Hematopoietic multipotent progenitor cell treated with erythropoietin and hydrocortisone succinate and interleukin-3 and kit ligand, for 17 days (in vitro differentiated cells): ENCODE measurements around the gene MAGEH1.
"Not testable (repeated sequence)": the region's sequence is repeated elsewhere in the genome, so short reads cannot be mapped to it uniquely, and the experiment has no call there.

Experiments
- DNase-seq: peaks from one replicate; pipeline ENCODE4 v3.0.0-alpha.2; 2015; ENCODE audit warnings: low spot score

MAGEH1 gene, protein sequence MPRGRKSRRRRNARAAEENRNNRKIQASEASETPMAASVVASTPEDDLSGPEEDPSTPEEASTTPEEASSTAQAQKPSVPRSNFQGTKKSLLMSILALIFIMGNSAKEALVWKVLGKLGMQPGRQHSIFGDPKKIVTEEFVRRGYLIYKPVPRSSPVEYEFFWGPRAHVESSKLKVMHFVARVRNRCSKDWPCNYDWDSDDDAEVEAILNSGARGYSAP

DNA sequence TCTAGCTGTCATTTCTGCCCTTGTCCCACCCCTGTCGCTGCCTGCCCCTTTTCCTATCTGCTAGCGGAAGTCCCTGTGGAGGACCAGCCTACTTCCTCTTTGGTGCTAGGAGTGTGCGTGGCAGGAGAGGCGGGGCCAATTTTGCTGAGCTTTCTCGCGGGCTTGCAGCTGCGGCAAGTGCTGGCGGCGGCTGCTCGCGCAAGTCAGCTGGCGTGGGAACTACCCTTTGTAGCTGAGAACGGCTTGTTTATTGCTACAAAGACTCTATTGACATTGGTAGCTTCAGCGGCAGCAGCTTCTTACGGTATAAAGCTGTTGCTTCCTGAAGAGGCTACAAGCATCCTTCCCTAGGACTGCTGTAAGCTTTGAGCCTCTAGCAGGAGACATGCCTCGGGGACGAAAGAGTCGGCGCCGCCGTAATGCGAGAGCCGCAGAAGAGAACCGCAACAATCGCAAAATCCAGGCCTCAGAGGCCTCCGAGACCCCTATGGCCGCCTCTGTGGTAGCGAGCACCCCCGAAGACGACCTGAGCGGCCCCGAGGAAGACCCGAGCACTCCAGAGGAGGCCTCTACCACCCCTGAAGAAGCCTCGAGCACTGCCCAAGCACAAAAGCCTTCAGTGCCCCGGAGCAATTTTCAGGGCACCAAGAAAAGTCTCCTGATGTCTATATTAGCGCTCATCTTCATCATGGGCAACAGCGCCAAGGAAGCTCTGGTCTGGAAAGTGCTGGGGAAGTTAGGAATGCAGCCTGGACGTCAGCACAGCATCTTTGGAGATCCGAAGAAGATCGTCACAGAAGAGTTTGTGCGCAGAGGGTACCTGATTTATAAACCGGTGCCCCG, at the start of gene MAGEH1:
Gene MAGEH1 (plus strand): TSS at position 138 of the 843 bp plus-strand sequence. CDS start 248 bp downstream, at position 386.
- DNase-seq, result peak; percentile 15

DNA sequence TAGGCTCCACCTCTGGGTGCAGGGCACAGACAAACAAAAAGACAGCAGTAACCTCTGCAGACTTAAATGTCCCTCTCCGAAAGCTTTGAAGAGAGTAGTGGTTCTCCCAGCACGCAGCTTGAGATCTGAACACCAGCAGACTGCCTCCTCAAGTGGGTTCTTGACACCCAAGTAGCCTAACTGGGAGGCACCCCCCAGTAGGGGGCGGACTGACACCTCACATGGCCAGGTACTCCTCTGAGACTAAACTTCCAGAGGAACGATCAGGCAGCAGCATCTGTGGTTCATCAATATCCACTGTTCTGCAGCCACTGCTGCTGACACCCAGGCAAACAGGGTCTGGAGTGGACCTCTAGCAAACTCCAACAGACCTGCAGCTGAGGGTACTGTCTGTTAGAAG, 24.8 kb upstream of the MAGEH1 start:
- DNase-seq, result not testable (repeated sequence)

DNA sequence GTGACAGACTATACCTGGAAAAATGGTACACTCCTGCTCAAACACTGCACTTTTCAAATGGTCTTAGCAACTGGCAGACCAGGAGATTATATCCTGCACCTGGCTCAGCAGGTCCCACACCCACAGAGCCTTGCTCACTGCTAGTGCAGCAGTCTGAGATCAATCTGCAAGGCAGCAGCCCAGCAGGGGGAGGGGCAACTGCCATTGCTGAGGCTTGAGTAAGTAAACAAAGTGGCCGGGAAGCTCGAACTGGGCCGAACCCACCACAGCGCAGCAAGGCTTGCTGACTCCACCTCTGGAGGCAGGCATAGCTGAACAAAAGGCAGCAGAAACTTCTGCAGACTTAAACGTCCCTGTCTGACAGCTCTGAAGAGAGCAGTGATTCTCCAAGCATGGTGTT, 8.5 kb upstream of the MAGEH1 start:
- not testable (repeated sequence) for DNase-seq

DNA sequence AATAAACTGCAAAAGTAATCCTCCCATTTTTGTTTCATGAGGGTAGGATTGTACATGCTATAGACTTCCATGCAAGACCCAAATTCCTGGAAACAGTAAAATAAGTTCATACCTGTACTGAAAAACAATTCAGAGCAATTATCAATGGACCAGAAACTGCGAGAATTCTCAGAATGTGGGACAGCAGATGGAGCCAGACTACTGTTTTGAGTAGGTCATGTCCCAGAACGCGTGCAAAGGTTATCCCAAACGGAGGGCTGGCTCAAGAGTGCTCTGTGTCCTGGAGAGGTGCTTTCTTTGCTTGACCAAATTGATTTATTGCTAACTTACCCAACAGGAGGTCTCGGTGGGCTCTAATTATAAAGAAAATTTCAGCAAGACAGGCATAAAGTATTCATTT, 1.7 kb upstream of the MAGEH1 start:
- no peak for DNase-seq

DNA sequence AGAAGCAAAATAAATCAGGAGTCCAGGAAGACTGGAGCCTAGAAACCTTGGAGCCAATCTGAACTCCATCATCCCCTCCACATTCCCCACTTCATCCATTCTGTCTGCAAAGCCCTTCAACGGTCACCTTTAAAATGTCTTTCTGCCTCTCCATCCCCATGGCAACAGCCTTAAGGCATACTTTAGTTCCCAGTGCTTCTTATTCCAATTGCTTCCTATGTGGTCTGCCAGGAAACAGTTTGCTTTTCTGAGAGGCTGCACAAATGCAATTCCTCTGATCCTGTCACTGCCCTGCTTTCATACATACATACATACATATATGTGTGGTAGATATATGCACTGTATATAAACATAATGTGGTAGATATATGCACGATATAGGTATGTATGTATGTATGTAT, 786 bp upstream of the MAGEH1 start:
- no peak for DNase-seq

DNA sequence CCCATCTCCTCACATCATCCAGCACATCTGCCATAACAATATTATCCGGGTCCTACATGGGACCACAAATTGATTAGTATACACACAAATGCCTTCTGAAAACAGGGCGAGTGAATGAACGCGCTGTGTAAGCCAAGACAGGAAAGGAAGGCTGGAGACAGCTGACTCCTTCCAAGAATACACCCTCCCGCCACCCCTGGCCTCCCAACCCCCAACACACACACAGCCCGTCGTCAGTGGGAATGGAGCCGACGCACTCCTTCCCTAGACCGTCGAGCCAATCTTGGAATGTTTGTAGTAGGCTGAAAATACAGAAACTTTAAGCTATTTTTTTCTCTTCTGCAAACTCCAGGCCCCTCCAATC, 319 bp upstream of the MAGEH1 start:
- no peak for DNase-seq

DNA sequence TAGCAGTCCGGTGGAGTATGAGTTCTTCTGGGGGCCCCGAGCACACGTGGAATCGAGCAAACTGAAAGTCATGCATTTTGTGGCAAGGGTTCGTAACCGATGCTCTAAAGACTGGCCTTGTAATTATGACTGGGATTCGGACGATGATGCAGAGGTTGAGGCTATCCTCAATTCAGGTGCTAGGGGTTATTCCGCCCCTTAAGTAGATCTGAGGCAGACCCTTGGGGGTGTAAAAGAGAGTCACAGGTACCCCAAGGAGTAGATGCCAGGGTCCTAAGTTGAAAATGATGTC, 852 bp downstream of the MAGEH1 start:
- no peak for DNase-seq

DNA sequence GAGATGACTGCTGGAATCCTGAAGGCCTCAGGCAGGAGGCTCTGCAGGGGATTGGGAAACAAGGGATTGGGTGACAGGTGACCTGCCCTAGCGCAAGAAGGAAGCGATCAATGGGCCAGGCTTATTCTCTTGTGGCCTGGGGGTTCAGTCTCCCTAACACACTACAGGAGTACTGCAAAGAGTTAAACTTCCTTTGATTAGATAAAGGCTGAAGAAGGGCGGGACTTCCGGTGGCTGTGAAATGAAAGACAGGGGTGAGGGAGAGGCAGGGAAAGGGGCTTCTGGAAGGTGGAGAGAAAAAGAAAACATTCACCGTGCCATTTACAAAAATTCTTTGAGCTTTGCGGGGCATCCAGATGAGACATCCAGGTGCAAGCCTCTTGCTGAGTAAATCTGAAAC, 3.8 kb downstream of the MAGEH1 start:
- not testable (repeated sequence) for DNase-seq

DNA sequence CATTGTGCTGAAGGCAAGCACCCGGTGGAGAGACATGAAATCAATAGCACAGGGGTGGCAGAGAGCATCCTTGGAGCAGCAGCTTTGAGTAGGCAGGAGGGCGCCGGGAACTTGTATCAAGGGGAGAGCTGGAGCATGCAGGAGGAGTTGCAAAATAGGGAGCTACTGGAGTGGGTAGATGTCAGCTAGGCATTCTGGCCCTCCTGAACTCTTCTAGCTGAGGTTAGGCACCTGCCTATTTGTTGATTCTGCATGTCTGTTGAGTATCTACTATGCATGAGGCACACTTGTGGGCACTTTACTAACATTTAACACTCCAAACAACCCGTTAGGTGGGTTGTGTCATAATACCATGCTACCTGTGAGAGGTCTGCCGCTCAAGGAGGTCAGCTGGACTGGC, 7.5 kb downstream of the MAGEH1 start:
- DNase-seq, result not testable (repeated sequence)

DNA sequence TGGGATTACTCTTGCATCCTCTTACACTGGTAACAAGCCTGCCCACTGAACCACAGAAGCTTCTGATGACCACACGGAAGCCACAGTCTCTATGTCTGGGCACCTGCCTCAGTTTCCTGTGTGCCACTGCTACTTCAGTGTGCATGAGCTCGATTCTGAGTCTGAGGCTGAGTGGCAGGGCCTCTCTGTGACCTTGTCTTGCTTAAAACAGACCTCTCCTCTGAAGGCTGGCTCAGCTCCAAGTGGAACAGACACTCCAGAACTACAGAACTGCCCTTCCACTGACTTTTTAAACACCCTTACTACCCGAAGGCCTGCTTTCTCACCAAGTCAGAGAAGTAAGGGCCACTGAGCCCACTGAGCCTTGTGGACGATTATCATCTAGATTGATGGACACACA, 8.0 kb downstream of the MAGEH1 start:
- DNase-seq, result not testable (repeated sequence)

DNA sequence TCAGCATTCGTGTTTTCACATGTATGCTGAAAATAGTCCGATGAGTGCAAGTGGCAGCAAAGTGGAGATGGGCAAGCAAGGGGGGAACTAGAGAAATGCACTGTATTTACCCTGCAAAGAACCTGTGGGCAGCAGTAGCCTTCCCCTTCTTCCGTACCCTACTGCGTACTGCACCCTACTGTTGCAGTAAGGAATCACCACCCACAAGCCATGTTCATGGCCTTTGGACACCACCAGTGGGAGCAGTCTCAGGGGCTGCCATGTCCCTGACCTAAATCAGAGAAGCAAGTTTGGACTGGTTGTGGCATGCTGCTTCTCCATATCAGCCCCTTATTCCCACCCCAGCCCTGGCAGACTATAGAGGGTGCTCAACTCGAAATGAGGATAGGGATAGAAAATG, 12.1 kb downstream of the MAGEH1 start:
- DNase-seq, result not testable (repeated sequence)

DNA sequence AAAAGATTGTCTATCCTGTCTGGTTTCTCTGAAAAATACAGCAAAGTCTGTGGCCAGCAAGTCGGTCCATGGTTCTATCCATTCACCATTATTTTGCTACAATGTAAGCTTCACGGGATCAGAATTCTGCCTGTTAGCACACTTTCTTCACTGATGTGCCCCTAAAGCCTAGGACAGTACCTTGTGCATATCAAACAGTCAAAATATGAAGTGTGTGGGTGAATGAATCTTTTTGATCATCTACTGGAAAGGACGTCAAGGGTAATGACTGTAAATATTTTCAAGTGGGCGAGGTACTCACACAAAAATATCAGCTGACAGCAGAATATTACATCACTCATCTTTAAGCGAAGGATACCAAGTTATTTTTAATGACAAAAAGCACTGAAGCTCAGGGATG, 13.2 kb downstream of the MAGEH1 start:
- not testable (repeated sequence) for DNase-seq

DNA sequence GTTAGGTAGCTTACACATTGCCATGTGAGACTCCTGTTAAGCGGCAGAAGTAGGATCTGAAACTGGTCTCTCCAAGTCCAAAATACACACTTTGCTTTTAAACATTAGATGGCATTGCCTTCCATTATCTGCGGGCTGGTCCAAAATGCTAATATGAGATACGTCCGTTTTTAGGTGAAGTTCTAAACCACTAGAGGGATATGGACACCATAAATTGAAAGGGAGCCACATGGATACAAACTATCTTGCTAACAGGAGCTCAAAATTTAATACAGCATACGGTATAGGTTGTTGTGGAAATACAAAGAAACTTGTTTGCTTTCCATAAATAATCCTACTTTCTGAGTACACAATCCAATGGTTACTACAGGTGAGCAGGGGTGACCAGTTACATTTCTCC, 13.9 kb downstream of the MAGEH1 start:
- not testable (repeated sequence) for DNase-seq

DNA sequence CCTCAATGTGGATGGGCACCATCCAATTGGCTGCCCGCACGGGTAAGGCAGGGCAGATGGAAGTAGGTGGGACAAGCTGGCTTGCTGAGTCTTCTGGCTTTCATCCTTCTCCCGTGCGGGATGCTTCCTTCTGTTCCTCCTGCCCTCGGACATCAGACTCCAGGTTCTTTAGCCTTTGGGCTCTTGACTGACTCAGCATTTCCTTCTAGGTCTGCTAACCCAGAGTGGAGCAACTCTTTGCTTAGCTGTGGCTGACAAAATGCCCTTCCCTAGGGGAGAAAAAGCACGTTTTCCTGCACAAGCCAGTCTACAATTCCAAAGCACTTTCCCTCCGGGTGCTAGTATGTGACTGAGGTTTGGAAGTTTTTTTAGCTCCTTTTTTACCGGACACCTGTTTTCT, 28.0 kb downstream of the MAGEH1 start:
- DNase-seq, result not testable (repeated sequence)

DNA sequence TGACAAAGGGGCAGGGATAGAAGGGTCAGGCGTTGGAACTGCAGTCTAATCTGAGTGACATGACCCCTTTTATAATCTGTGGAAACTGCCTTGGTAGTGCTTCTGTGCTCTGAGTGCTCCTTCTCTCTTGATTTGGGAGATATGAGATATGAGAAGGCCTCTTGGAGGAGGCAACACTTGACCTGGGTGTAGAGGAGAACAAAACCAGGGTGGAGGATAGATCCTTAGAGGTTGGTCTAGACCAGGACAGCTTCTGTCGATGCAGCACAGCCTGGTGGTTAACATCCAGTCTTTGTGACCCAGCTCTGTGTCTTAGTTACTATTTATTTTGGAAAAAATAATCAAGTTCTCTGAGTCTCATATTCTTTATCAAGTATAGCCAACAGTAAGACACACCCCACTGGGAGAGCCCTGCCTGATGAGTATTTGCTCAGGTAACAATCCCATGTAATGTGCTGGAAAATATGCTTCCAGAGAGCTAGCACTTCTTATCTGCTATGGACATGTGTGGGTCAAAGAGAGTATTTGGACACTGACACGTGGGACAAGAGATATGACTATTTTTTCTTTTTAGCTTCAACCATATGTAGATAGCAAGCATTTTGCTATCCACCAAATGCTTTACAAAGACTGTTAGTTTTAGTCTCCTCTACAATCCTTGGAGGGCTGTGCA, 28.6 kb downstream of the MAGEH1 start:
- DNase-seq, result peak; percentile 7

DNA sequence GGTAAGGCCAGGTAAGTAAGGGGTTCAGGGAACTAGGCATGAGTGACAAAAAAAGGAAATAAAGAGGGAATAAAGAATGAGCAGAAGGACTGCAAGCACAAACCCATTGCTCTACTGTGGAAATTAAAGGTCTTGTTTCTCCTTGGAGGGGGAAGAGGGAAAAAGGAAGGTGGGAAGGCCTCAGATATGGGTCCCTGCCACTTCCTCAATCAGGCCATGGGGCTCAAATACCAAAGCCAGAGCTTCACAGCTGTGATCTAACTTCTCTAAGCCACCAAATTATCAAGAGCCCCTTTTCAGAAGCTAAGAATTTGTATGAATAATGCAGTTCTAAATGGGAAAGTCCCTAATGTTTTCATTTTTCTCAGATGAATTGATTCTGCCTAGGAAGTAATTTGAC, 33.0 kb downstream of the MAGEH1 start:
- no peak for DNase-seq

DNA sequence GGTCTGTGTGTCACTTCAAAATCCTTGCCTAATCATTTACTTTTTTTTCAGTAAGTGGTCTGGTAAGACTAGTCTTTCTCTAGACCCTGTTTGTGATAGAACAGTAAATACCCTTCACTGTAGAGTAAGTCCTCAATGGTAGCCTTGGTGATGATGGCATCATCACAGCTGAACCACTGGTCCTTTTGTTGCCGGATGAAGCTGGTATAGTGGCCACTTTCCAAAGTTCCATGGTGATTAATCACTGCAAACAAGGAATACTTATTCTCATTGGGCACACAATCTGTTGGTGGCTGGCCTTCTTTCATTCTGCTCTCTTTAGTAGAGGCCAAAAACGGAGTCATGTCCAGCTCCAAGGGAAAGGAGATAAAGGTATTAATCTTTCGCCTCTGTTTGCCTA, 34.8 kb downstream of the MAGEH1 start:
- no peak for DNase-seq

DNA sequence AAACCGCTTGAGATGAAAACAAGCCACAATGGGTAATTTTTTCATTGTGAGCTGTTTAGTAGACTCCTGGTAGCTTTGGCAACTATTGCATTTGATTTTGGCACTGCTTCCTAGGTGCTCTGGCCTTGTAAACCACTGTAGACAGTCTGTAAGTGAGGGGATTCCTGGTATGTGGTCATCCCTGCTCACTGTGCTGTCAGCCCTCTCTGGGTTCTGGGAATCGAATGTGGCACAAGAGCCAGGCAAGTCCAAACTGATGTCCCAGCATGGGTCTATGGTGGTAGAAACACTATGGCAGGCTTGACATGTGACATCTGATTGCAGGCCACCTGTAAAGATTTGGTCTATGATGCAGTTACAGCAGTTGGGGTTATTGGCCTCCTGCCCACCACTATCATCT, 35.2 kb downstream of the MAGEH1 start:
- DNase-seq, result no peak

DNA sequence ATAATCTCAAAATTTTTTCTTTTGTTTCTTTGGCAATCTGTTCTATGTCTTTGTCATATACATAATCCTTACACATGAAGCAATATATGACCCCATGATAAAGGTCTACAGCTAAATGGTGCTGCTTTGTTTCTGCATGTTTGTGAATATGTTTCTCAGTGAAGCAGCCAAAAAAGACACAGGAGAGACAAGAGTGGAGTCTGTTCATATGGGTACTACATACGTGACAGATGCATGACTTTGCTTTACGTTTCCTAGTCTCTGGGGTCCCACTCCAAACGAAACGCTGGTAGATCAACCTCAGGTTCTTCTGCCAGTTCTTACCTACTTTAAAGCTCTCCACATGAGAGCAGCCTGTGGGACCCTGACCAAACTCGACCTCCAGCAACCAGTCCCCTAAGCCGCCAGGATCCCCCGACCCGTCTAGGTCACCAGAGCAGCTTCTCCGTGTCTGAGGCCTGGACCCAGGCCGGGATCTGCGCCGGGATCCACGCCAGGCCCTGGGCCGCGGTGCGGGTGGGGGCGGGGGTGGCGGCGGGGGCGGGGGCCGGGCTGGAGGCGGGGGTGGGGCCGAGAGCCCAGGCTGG, 36.2 kb downstream of the MAGEH1 start:
- no peak for DNase-seq

DNA sequence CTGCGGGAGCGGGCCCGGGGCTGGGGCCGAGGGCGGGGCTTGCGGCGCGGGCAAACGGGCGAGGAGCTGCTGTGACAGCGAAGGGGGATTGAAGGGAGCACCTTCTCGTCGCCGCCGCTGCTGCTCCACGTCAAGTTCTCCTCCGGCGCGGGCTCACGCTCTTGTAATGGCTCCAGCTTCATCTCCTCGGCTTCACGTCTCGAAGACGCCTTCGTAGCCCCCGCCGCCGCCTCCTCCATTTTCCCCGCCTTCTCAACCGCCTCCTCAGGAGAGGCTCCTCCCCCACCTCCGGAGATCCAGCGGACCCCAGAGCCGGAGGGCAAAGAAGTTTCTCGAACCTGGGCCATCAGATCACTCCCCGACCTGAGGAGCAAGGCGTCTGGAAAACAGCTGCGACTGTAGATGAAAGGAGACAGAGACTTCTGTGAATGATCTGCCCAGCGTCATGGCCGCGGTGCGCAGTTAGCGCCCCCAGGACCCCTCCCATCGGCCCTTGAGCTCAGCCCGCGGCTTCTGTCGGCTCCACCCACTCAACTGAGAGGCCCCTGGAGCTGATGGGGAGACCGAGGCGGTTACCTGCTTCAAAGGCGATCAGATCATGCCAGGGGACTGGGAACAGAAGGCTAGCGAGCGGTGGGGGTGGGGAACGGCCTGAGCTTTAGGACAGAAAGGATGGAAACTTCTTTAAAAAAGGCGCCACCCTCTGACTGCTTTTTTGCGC, 36.8 kb downstream of the MAGEH1 start:
- DNase-seq, result peak; percentile 10

DNA sequence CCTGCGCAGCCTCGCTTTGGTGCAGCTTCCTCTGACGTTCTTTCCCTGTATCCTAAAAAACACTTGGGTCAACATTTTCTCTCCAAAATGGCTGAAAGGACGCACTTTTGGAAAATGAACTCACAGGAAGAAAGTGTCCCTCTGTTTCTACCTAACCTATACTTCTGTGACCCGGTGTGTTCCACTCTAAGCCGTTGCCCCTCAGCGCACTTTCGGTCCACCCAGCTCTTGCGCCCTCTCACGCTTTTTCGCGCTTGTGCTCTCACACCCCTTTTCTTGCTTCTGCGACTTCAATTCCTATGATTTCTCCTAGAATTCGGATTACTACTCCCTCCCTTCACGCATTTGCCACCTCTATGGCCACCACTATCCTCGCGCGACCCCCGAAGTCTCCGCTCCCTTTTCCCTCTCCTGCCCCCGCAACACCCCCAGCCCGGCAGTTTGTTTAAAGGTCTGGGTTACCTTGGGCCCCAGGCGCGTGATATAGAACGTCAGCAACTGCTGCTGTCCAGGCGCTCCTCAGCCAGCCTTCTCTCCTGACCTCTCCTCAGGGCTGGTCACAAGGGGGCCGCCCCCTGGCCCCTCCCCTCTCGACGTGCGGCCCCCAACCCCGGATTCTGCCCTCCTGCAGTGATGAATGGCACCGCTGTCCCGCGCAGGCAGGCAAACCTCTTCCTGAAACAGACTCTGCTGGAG, 37.5 kb downstream of the MAGEH1 start, which contains the start of gene USP51:
Gene USP51 (minus strand): TSS at position 535 of the 696 bp plus-strand sequence. CDS start 909 bp downstream, outside the sequence.
- DNase-seq, result no peak
